ACC112 (cell line): ENCODE measurements around the gene SPEG.

Experiments
- H2AFZ ChIP-seq: fragments of 200-600 bp; sonication (generic); one replicate; pipeline ENCODE4 v1.6.0; 2017; ENCODE audit warnings: antibody characterized with exemption, low read length; ENCODE audit not compliant: unreplicated experiment
- H3K27ac ChIP-seq: fragments of 200-600 bp; sonication (generic); 2 replicates; pipeline ENCODE4 v1.5.1; 2014; ENCODE audit warnings: low read depth, mild to moderate bottlenecking, antibody characterized with exemption, low read length, moderate library complexity
- H3K27me3 ChIP-seq: fragments of 200-600 bp; sonication (generic); 2 replicates; pipeline ENCODE4 v1.6.1; 2014; ENCODE audit warnings: mild to moderate bottlenecking, antibody characterized with exemption, low read length, moderate library complexity, mixed read lengths; ENCODE audit not compliant: insufficient read depth
- H3K36me3 ChIP-seq: fragments of 200-600 bp; sonication (generic); 2 replicates; pipeline ENCODE4 v1.6.1; 2016; ENCODE audit warnings: mild to moderate bottlenecking, antibody characterized with exemption, low read length, moderate library complexity, mixed read lengths; ENCODE audit not compliant: insufficient read depth
- H3K4me1 ChIP-seq: fragments of 200-600 bp; sonication (generic); one replicate; pipeline ENCODE4 v1.6.1; 2016; ENCODE audit warnings: low read length, mixed read lengths; ENCODE audit not compliant: insufficient read depth, unreplicated experiment, control insufficient read depth
- H3K4me3 ChIP-seq: fragments of 200-600 bp; sonication (generic); 2 replicates; pipeline ENCODE4 v1.5.1; 2014; ENCODE audit warnings: mild to moderate bottlenecking, low read depth, low read length
- H3K79me2 ChIP-seq: fragments of 200-600 bp; sonication (generic); one replicate; pipeline ENCODE4 v1.6.0; 2016; ENCODE audit warnings: low read length; ENCODE audit not compliant: control insufficient read depth, unreplicated experiment, insufficient read depth

SPEG gene

DNA sequence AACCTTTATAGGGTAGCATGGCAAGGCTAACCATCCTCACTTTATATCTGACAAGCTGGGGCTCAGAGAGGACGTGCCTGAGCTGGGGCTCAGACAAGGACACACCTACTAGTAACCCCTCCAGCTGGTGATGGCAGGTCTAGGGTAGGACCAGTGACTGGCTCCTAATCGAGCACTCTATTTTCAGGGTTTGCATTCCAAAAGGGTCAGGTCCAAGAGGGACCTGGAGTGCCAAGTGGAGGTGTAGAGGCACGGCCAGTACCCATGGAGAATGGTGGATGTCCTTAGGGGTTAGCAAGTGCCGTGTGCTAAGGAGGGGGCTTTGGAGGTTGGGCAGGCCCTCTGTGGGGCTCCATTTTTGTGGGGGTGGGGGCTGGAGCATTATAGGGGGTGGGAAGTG, 17.7 kb upstream of the SPEG start:
- H3K27me3 ChIP-seq = peaks cover 12% of the 10 kb centered on the region; the same call in 1 of the 2 replicates
- H3K4me3 ChIP-seq = no peak overlapping the region
- no peak overlapping the region for H2AFZ ChIP-seq
- no peak overlapping the region for H3K27ac ChIP-seq
- H3K4me1 ChIP-seq = no peaks in the 10 kb centered on the region
- H3K36me3 ChIP-seq = no peaks in the 10 kb centered on the region
- H3K79me2 ChIP-seq = no peaks in the 10 kb centered on the region

DNA sequence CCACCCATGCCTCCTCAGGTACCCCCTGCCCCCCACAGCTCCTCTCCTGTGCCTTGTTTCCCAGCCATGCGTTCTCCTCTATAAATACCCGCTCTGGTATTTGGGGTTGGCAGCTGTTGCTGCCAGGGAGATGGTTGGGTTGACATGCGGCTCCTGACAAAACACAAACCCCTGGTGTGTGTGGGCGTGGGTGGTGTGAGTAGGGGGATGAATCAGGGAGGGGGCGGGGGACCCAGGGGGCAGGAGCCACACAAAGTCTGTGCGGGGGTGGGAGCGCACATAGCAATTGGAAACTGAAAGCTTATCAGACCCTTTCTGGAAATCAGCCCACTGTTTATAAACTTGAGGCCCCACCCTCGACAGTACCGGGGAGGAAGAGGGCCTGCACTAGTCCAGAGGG, 17.3 kb upstream of the SPEG start:
- Histone ChIP-seq H3K4me1 (no peaks in the 10 kb centered on the region), H3K36me3 (no peaks in the 10 kb centered on the region), H3K27me3 (peaks cover 12% of the 10 kb centered on the region; the same call in 1 of the 2 replicates), H3K27ac (no peak overlapping the region), H2AFZ (no peak overlapping the region), H3K79me2 (no peaks in the 10 kb centered on the region), H3K4me3 (no peak overlapping the region)

DNA sequence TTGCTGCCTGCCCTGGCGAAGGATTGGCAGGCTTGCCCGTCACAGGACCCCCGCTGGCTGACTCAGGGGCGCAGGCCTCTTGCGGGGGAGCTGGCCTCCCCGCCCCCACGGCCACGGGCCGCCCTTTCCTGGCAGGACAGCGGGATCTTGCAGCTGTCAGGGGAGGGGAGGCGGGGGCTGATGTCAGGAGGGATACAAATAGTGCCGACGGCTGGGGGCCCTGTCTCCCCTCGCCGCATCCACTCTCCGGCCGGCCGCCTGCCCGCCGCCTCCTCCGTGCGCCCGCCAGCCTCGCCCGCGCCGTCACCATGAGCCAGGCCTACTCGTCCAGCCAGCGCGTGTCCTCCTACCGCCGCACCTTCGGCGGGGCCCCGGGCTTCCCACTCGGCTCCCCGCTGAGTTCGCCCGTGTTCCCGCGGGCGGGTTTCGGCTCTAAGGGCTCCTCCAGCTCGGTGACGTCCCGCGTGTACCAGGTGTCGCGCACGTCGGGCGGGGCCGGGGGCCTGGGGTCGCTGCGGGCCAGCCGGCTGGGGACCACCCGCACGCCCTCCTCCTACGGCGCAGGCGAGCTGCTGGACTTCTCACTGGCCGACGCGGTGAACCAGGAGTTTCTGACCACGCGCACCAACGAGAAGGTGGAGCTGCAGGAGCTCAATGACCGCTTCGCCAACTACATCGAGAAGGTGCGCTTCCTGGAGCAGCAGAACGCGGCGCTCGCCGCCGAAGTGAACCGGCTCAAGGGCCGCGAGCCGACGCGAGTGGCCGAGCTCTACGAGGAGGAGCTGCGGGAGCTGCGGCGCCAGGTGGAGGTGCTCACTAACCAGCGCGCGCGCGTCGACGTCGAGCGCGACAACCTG, 16.3 kb upstream of the SPEG start, which contains the start of gene DES:
Gene DES, plus strand, starts transcription at position 223 of the 857 bp plus-strand sequence. Its CDS starts 86 bp downstream, at position 309.
- Histone ChIP-seq H3K79me2 (no peaks in the 10 kb centered on the region), H3K4me3 (no peak within 1 kb of the TSS), H3K36me3 (no peaks in the 10 kb centered on the region), H3K4me1 (no peaks in the 10 kb centered on the region), H3K27me3 (peaks cover 12% of the 10 kb centered on the region; the same call in 1 of the 2 replicates), H3K27ac (no peak within 1 kb of the TSS), H2AFZ (no peak within 1 kb of the TSS)

DNA sequence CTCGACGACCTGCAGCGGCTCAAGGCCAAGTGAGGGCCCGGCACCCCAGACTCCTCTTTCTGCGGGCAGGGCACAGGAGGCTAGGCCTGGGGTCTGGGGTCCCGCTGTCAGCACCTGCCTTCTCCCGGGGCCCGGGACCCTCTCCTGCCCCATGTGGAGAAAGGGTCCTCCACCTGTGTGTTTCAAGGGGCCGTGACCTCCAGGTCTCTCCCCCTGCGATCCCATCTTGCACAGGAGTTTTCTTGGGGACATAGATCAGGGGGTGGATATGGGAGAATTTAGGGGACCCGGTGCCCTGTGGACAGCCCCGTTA, 15.7 kb upstream of the SPEG start:
- no peak overlapping the region for H2AFZ ChIP-seq
- H3K4me1 ChIP-seq = no peaks in the 10 kb centered on the region
- no peak overlapping the region for H3K27ac ChIP-seq
- H3K36me3 ChIP-seq = no peaks in the 10 kb centered on the region
- no peak overlapping the region for H3K4me3 ChIP-seq
- peaks cover 12% of the 10 kb centered on the region; the same call in 1 of the 2 replicates for H3K27me3 ChIP-seq
- H3K79me2 ChIP-seq = no peaks in the 10 kb centered on the region

DNA sequence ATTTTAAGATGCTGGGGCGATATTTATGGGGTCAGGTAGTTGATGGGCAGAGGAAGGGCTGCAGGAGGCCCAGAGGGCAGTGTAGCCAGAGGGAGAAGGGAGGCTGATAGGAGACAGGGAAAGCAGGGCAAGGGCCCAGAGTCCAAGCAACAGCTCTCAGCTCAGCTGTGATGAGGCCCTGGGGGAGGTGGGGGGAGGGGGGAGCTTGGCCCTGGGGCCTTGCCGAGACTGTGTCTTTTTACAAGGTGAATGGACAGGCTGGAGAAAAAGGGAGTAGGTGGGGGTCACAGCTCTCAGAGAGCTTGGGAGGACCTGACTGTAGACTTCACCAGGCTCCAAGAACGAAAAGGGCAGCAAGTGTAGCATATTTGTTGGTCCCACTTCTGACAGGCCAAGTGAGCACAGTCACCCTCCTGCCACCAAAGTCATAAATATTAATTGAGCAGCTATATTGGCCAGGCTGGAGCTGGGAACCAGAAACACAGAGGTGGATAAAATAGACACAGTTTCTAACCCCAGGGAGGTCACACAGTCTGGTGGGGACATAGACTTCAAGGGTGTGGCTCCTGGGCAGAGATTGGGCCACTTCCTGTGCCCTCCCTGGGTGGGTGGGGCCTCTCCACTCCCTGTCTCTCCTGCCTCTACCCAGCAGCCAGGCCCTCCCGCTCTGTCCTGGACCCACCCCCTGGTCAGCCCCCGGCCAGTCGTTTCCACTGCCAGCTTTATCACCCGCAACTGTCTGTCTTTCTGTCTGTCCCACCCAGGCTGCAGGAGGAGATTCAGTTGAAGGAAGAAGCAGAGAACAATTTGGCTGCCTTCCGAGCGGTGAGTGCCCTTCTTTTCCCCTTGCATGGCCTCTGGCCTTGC, 15.1 kb upstream of the SPEG start:
- no peak overlapping the region for H3K27ac ChIP-seq
- H3K79me2 ChIP-seq = no peaks in the 10 kb centered on the region
- H3K4me1 ChIP-seq = no peaks in the 10 kb centered on the region
- H3K36me3 ChIP-seq = no peaks in the 10 kb centered on the region
- H3K4me3 ChIP-seq = no peak overlapping the region
- H2AFZ ChIP-seq = no peak overlapping the region
- H3K27me3 ChIP-seq = peaks cover 12% of the 10 kb centered on the region; the same call in 1 of the 2 replicates

DNA sequence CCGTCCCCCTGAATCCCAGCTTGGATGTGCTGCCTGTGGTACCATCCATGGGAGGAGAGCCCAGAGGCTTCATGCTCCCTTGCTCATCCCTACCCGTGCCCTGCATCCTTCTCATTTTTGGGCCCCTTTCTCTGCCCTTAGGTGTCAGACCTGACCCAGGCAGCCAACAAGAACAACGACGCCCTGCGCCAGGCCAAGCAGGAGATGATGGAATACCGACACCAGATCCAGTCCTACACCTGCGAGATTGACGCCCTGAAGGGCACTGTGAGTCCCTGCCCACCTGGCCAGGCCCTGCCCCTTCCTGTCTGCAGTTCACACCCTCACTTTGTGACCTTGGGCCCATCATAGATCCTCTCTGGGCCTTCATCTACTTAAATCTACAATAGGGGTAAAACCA, 14.0 kb upstream of the SPEG start:
- H3K27ac ChIP-seq = no peak overlapping the region
- H3K36me3 ChIP-seq = no peaks in the 10 kb centered on the region
- no peak overlapping the region for H2AFZ ChIP-seq
- H3K4me3 ChIP-seq = no peak overlapping the region
- no peaks in the 10 kb centered on the region for H3K4me1 ChIP-seq
- peaks cover 12% of the 10 kb centered on the region; the same call in 1 of the 2 replicates for H3K27me3 ChIP-seq
- H3K79me2 ChIP-seq = no peaks in the 10 kb centered on the region

DNA sequence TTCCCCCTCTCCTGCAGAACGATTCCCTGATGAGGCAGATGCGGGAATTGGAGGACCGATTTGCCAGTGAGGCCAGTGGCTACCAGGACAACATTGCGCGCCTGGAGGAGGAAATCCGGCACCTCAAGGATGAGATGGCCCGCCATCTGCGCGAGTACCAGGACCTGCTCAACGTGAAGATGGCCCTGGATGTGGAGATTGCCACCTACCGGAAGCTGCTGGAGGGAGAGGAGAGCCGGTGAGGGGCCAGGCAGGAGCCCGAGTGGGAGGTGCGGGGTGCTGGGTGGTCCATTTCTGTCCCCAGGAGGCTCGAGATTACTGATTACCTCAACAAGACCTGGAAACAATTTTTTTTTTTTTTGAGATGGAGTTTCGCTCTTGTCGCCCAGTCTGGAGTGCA, 13.3 kb upstream of the SPEG start:
- H3K36me3 ChIP-seq = no peaks in the 10 kb centered on the region
- no peak overlapping the region for H3K27ac ChIP-seq
- no peaks in the 10 kb centered on the region for H3K79me2 ChIP-seq
- peaks cover 12% of the 10 kb centered on the region; the same call in 1 of the 2 replicates for H3K27me3 ChIP-seq
- H2AFZ ChIP-seq = no peak overlapping the region
- no peak overlapping the region for H3K4me3 ChIP-seq
- no peaks in the 10 kb centered on the region for H3K4me1 ChIP-seq

DNA sequence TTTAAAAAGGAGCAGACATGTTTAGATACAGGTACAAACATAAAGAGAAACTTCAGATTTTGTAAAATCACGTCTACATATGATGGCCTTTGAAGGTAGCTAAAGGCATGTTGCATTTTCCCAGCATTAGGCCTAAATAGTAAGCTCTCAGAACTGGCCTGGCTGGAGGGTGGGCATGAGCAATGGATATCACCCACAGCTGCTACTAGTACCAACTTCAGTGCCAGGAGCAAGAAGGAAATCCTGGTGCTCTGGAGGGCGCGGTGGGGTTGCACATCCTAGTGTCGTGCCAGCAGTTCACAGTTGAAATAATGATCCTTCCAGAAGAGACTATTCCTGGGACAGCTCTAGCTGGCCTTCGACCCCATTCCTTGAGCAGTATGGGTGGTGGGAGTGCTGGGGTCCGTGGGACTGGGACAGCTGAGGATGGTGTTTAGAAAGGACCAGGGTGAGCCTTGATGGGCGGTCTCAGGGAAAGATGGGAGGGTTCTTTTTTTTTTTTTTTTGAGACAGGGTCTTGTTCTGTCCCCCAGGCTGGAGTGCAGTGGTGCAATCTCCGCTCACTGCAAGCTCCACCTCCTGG, 11.6 kb upstream of the SPEG start:
- Histone ChIP-seq H3K79me2 (no peaks in the 10 kb centered on the region), H2AFZ (no peak overlapping the region), H3K27ac (no peak overlapping the region), H3K27me3 (peaks cover 12% of the 10 kb centered on the region; the same call in 1 of the 2 replicates), H3K4me1 (no peaks in the 10 kb centered on the region), H3K36me3 (no peaks in the 10 kb centered on the region), H3K4me3 (no peak overlapping the region)

DNA sequence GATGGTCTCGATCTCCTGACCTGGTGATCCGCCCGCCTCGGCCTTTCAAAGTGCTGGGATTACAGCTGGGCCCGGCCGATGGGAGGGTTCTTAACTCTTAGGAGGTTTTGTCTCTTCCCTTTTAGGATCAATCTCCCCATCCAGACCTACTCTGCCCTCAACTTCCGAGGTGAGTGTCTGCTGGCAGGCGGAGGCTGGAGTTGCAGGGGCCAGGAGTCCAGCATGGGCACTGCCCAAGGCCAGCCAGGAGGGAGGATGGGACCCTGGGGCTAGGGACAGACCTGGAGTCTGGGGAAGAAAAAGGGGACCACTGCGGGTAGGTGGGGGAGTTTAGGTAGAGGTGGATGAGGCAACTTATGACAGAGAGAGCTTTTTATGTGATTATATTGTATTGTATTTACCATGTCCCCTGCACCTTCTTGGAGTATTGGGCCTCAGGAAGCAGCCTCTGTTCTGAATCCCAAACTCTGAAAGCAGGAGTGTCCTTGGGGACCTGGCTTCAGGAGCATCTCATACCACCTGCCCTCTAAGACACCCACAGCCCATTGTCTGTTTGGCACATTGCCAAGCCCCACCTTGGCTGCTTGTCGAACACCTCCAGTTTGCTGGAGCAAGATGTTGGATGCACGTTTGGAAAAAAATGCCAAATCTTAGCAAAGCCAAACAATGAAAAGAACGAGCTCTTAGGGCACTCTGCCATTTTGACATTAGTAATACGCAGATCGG, 10.8 kb upstream of the SPEG start:
- H3K4me1 ChIP-seq = no peaks in the 10 kb centered on the region
- peak overlapping the region; percentile 37 for H3K27ac ChIP-seq
- no peaks in the 10 kb centered on the region for H3K79me2 ChIP-seq
- H2AFZ ChIP-seq = no peak overlapping the region
- peaks cover 4% of the 10 kb centered on the region; the same call in 1 of the 2 replicates for H3K27me3 ChIP-seq
- no peak overlapping the region for H3K4me3 ChIP-seq
- no peaks in the 10 kb centered on the region for H3K36me3 ChIP-seq
